IMR-90 (cell line): ENCODE results near the gene PTPRG. TPM values are rescaled to one million over a fixed set of nuclear protein-coding genes. Genes with fewer than 3 reads are reported as not detected.

Experiments used
- ATAC-seq: fragments of 200-7000 bp; cut with Tn5 transposase; 2 replicates; pipeline ENCODE4 v1.9.1; 2020; ENCODE audit warnings: low read depth, mild to moderate bottlenecking, moderate library complexity
- BruUV-seq: library from RNA; stranded (reverse); fragments of 400-500 nt; replicated peaks from 2 replicates; lab custom pipeline; 2021; lab: Mats Ljungman, UMichigan
- CTCF ChIA-PET: fragments of 300-600 bp; formaldehyde crosslinking; extraction: SDS; loops from one replicate; lab custom pipeline; 2021; ENCODE audit warnings: antibody characterized with exemption; lab: Yijun Ruan, JAX
- POLR2A ChIA-PET: fragments of 300-600 bp; sonication (Branson Sonifier 250); formaldehyde crosslinking; loops from one replicate; lab custom pipeline; 2022; ENCODE audit warnings: antibody characterized with exemption; ENCODE audit not compliant: unreplicated experiment; lab: Charles Lee
- DNase-seq: peaks from one replicate; pipeline ENCODE4 v3.0.0; 2013
- H2AFZ ChIP-seq: replicated peaks from 2 replicates; pipeline ENCODE3; 2013; ENCODE audit warnings: low read length, mild to moderate bottlenecking; ENCODE audit not compliant: poor library complexity
- H2AK5ac ChIP-seq: 2 replicates; pipeline ENCODE4 v1.6.1; 2013; ENCODE audit warnings: low read depth, low read length, inconsistent platforms
- H2AK9ac ChIP-seq: replicated peaks from 2 replicates; pipeline ENCODE3; 2013; ENCODE audit warnings: mild to moderate bottlenecking, low read depth, low read length, moderate library complexity; ENCODE audit not compliant: poor library complexity
- H2BK120ac ChIP-seq: 2 replicates; pipeline ENCODE4 v1.6.1; 2013; ENCODE audit warnings: low read depth, low read length, inconsistent platforms
- H2BK15ac ChIP-seq: 3 replicates; pipeline ENCODE4 v1.6.1; 2013; ENCODE audit warnings: low read depth, low read length, inconsistent platforms
- H2BK20ac ChIP-seq: 2 replicates; pipeline ENCODE4 v1.6.1; 2013; ENCODE audit warnings: low read depth, mild to moderate bottlenecking, inconsistent platforms, low read length, moderate library complexity
- H2BK5ac ChIP-seq: 2 replicates; pipeline ENCODE4 v1.6.1; 2013; ENCODE audit warnings: mild to moderate bottlenecking, low read depth, low read length, inconsistent platforms; ENCODE audit not compliant: poor library complexity, severe bottlenecking
- H3K14ac ChIP-seq: replicated peaks from 2 replicates; pipeline ENCODE4 v1.6.1; 2013; ENCODE audit warnings: low read depth, low read length, inconsistent platforms
- H3K18ac ChIP-seq: 2 replicates; pipeline ENCODE4 v1.6.1; 2013; ENCODE audit warnings: low read depth, low read length, control low read depth
- H3K23ac ChIP-seq: 2 replicates; pipeline ENCODE4 v1.6.1; 2013; ENCODE audit warnings: low read depth, low read length, inconsistent platforms
- H3K27ac ChIP-seq: 2 replicates; pipeline ENCODE4 v1.5.1; 2013; ENCODE audit warnings: mild to moderate bottlenecking, control low read depth, low read length; ENCODE audit not compliant: insufficient read depth
- H3K27me3 ChIP-seq: 2 replicates; pipeline ENCODE4 v1.6.1; 2013; ENCODE audit warnings: low read length; ENCODE audit not compliant: control insufficient read depth, insufficient read depth
- H3K36me3 ChIP-seq: 2 replicates; pipeline ENCODE4 v1.6.1; 2013; ENCODE audit warnings: low read length, mixed read lengths; ENCODE audit not compliant: control insufficient read depth, insufficient read depth
- H3K4ac ChIP-seq: 2 replicates; pipeline ENCODE4 v1.6.1; 2013; ENCODE audit warnings: low read depth, low read length, inconsistent platforms
- H3K4me1 ChIP-seq: 2 replicates; pipeline ENCODE4 v1.6.1; 2013; ENCODE audit warnings: low read length, mixed read lengths; ENCODE audit not compliant: control insufficient read depth, insufficient read depth
- H3K4me2 ChIP-seq: 2 replicates; pipeline ENCODE4 v1.6.1; 2013; ENCODE audit warnings: low read depth, mild to moderate bottlenecking, control low read depth, low read length, moderate library complexity
- H3K4me3 ChIP-seq: 2 replicates; pipeline ENCODE4 v1.5.1; 2013; ENCODE audit warnings: low read depth, mild to moderate bottlenecking, control low read depth, low read length, moderate library complexity; ENCODE audit not compliant: insufficient read depth
- H3K56ac ChIP-seq: 2 replicates; pipeline ENCODE4 v1.6.1; 2013; ENCODE audit warnings: low read length, inconsistent platforms; ENCODE audit not compliant: insufficient read depth; ENCODE audit errors: extremely low read depth
- H3K79me1 ChIP-seq, 2 experiments: 2 replicates each; pipeline ENCODE4 v1.6.1; 2013; ENCODE audit warnings: low read length in 2 of 2, inconsistent platforms in 1 of 2, low read depth in 1 of 2
- H3K9ac ChIP-seq: 2 replicates; pipeline ENCODE4 v1.6.1; 2013; ENCODE audit warnings: low read depth, low read length, control low read depth
- H3K9me1 ChIP-seq: 2 replicates; pipeline ENCODE4 v1.6.1; 2013; ENCODE audit warnings: low read length, inconsistent platforms; ENCODE audit not compliant: insufficient read depth
- H3K9me3 ChIP-seq: 2 replicates; pipeline ENCODE4 v1.6.1; 2013; ENCODE audit warnings: low read length; ENCODE audit not compliant: control insufficient read depth, insufficient read depth
- H4K20me1 ChIP-seq: 2 replicates; pipeline ENCODE4 v1.6.1; 2013; ENCODE audit warnings: low read length, inconsistent platforms; ENCODE audit not compliant: insufficient read depth
- H4K5ac ChIP-seq: 2 replicates; pipeline ENCODE4 v1.6.1; 2013; ENCODE audit warnings: mild to moderate bottlenecking, low read depth, low read length, control low read depth
- H4K8ac ChIP-seq, 2 experiments: 2 replicates each; pipeline ENCODE4 v1.6.1; 2013; ENCODE audit warnings: low read depth in 2 of 2, low read length in 2 of 2, control low read depth in 1 of 2, inconsistent platforms in 1 of 2
- H4K91ac ChIP-seq: 2 replicates; pipeline ENCODE4 v1.6.1; 2013; ENCODE audit warnings: low read depth, low read length, inconsistent platforms; ENCODE audit not compliant: insufficient read depth
- BHLHE40 ChIP-seq: fragments of 150-350 bp; IDR thresholded peaks from 2 replicates; pipeline ENCODE4 v1.6.1; 2016; ENCODE audit warnings: mild to moderate bottlenecking, low read depth, low read length
- CEBPB ChIP-seq: IDR thresholded peaks from 2 replicates; pipeline ENCODE4 v1.6.1; 2012; ENCODE audit warnings: low read depth, low read length, improper control_type of control experiment
- CTCF ChIP-seq: conservative IDR thresholded peaks from 2 replicates; pipeline ENCODE4 v1.5.1; 2012; ENCODE audit warnings: mild to moderate bottlenecking, low read depth, low read length, improper control_type of control experiment
- MXI1 ChIP-seq: IDR thresholded peaks from 2 replicates; pipeline ENCODE4 v1.6.1; 2012; ENCODE audit warnings: low read depth, mild to moderate bottlenecking, low read length, moderate library complexity, borderline replicate concordance
- NFE2L2 ChIP-seq: fragments of 150-350 bp; IDR thresholded peaks from 2 replicates; pipeline ENCODE4 v1.6.1; 2016; ENCODE audit warnings: low read depth, mild to moderate bottlenecking, low read length
- USF2 ChIP-seq: fragments of 150-350 bp; IDR thresholded peaks from 2 replicates; pipeline ENCODE4 v1.6.1; 2017; ENCODE audit warnings: mild to moderate bottlenecking, antibody characterized with exemption, low read length, low read depth
- WGBS, 2 experiments: methylation state at CpG; one replicate each; pipeline versions ENCODE4 v1.1.5 to v1.1.7; 2013; ENCODE audit warnings: missing lambda C conversion rate in 2 of 2; ENCODE audit not compliant: insufficient read length in 1 of 2; ENCODE audit errors: extremely low coverage in 2 of 2; 5-methylcytosine and 5-hydroxymethylcytosine counted together
- dilution Hi-C: fragments of 300-500 bp; cut with HindIII; formaldehyde crosslinking; loops from one replicate; pipeline ENCODE4 v1.14.3; 2018; ENCODE audit warnings: low sequenced_read_pairs; ENCODE audit not compliant: unreplicated experiment
- in situ Hi-C: fragments of 300-500 bp; cut with MboI; formaldehyde crosslinking; loops from 3 replicates; pipeline ENCODE4 v1.14.3; 2019; ENCODE audit warnings: low sequenced_read_pairs, inconsistent platforms, mixed read lengths
- intact Hi-C: fragments of 100-400 bp; cut with micrococcal nuclease; formaldehyde crosslinking; loops from 2 replicates; pipeline ENCODE4 v1.10.0; 2022
- polyA plus RNA-seq, 3 experiments: library from polyadenylated mRNA; depleted of rRNA; stranded (reverse); fragments of >200 nt; gene quantifications; 2 replicates each; pipeline ENCODE4 v1.2.3, GENCODE V29; 2012; ENCODE audit warnings: low replicate concordance in 1 of 3
- total RNA-seq: library from RNA; depleted of rRNA; stranded (reverse); fragments of >200 nt; gene quantifications from 2 replicates; pipeline ENCODE4 v1.2.3, GENCODE V29; 2012

Gene PTPRG
- total and polyA plus RNA-seq, 2 of the 4 experiments (the other 2 are of a cell fraction), result 7.7 to 31.0 TPM

GRCh38 chr3:61946570-61947324 lies 385.4 kb downstream of the PTPRG start:
- TF ChIP-seq CTCF (no peak), USF2 (no peak), BHLHE40 (no peak), MXI1 (no peak), NFE2L2 (no peak), CEBPB (no peak)
- H3K36me3 ChIP-seq, result no peaks in the 10 kb centered on the region
- H3K9me3 ChIP-seq, result no peaks in the 10 kb centered on the region
- dilution Hi-C loops (no loop called here), in situ Hi-C loops (no loop called here), intact Hi-C loops (no loop called here)
- no peaks in the 10 kb centered on the region for H3K27me3 ChIP-seq
- no peak overlapping the region for H3K9ac ChIP-seq
- H2AK9ac ChIP-seq, result no peak overlapping the region
- H4K5ac ChIP-seq, result no peak overlapping the region
- DNase-seq (no peak), ATAC-seq (no peak)
- H3K27ac ChIP-seq, result no peak overlapping the region
- 0 out of 2 replicates have a peak, but pooled peaks cover 4% of the 10 kb centered on the region for H3K9me1 ChIP-seq
- H3K79me1 ChIP-seq, result peaks cover 9 to 13% of the 10 kb centered on the region in 2 experiments
- H2BK120ac ChIP-seq, result no peak overlapping the region
- no peak overlapping the region for H2BK20ac ChIP-seq
- H3K14ac ChIP-seq, result no peak overlapping the region
- POLR2A ChIA-PET, result interaction anchor here (0.6 kb wide), 1 partner anchor 9 kb away, joined by 5 read pairs; no protein-coding TSS in a partner anchor
- no TSS peak for BruUV-seq
- no peaks in the 10 kb centered on the region; the same call in 1 of the 2 replicates for H4K20me1 ChIP-seq
- H2AFZ ChIP-seq, result no peak overlapping the region
- H2AK5ac ChIP-seq, result no peak overlapping the region
- H3K4me3 ChIP-seq, result no peak overlapping the region
- H3K23ac ChIP-seq, result no peak overlapping the region
- no peak overlapping the region for H3K4ac ChIP-seq
- CTCF ChIA-PET, result interaction anchor here (1.0 to 1.8 kb wide), 3 partner anchors 10 to 240 kb away, joined by 3 to 5 read pairs (median 4); no protein-coding TSS in a partner anchor
- no peak overlapping the region for H3K18ac ChIP-seq
- no peaks in the 10 kb centered on the region for H3K4me1 ChIP-seq
- no peak overlapping the region for H2BK5ac ChIP-seq
- H2BK15ac ChIP-seq, result no peak overlapping the region
- H4K8ac ChIP-seq, result no peak overlapping the region
- 75% methylated on average over 2 of the region's 7 CpGs; no CpG with 5 or more reads in 1 of the 2 experiments for WGBS, 2 experiments
- H3K56ac ChIP-seq, result no peak overlapping the region
- H3K4me2 ChIP-seq, result no peak overlapping the region
- no peak overlapping the region for H4K91ac ChIP-seq
